SU-DHL-6 (cell line): Measurements from ENCODE around the gene MYT1.

Source experiments
- H2AFZ ChIP-seq: fragments of 200-600 bp; sonication (generic); 2 replicates; pipeline ENCODE4 v1.6.1; 2014; ENCODE audit warnings: low read depth, mild to moderate bottlenecking, moderate library complexity, mixed read lengths, antibody characterized with exemption, low read length; ENCODE audit not compliant: severe bottlenecking
- H3F3A ChIP-seq: fragments of 200-600 bp; shearing (Covaris generic); 2 replicates; pipeline ENCODE4 v1.6.0; 2016; ENCODE audit warnings: antibody characterized with exemption, mild to moderate bottlenecking; ENCODE audit not compliant: insufficient read depth
- H3K27ac ChIP-seq: fragments of 200-600 bp; sonication (generic); 2 replicates; pipeline ENCODE4 v1.5.1; 2016; ENCODE audit warnings: low read depth, mild to moderate bottlenecking, low read length, moderate library complexity, mixed read lengths
- H3K27me3 ChIP-seq: fragments of 200-600 bp; sonication (generic), shearing (Covaris generic); 2 replicates; pipeline ENCODE4 v1.6.0; 2014; ENCODE audit warnings: mild to moderate bottlenecking, low read length
- H3K36me3 ChIP-seq: fragments of 200-600 bp; sonication (generic); 2 replicates; pipeline ENCODE4 v1.6.1; 2014; ENCODE audit warnings: mild to moderate bottlenecking, low read length, mixed read lengths
- H3K4me2 ChIP-seq: fragments of 300-600, 200-600 bp; shearing (Covaris generic), sonication (generic); 2 replicates; pipeline ENCODE4 v1.6.0; 2014; ENCODE audit warnings: low read length, low read depth, mild to moderate bottlenecking; ENCODE audit not compliant: poor library complexity, severe bottlenecking
- H3K4me3 ChIP-seq: fragments of 200-600 bp; sonication (generic); 2 replicates; pipeline ENCODE4 v1.5.1; 2014; ENCODE audit warnings: antibody characterized with exemption, low read length, mild to moderate bottlenecking, mixed read lengths; ENCODE audit not compliant: insufficient read depth, poor library complexity, severe bottlenecking
- H3K79me2 ChIP-seq: fragments of 200-600 bp; sonication (generic); 2 replicates; pipeline ENCODE4 v1.6.1; 2014; ENCODE audit warnings: mild to moderate bottlenecking, low read length, moderate library complexity; ENCODE audit not compliant: insufficient read depth
- H3K9ac ChIP-seq: fragments of 200-600 bp; sonication (generic); 2 replicates; pipeline ENCODE4 v1.7.0; 2014; ENCODE audit warnings: mild to moderate bottlenecking, low read length
- H3K9me2 ChIP-seq: fragments of 200-600 bp; sonication (generic); replicated peaks from 2 replicates; pipeline ENCODE4 v1.6.1; 2014; ENCODE audit warnings: low read length; ENCODE audit not compliant: insufficient read depth
- H3K9me3 ChIP-seq: fragments of 200-600 bp; sonication (generic); 2 replicates; pipeline ENCODE4 v1.6.1; 2014; ENCODE audit warnings: low read length, mixed read lengths; ENCODE audit not compliant: insufficient read depth
- H4K20me1 ChIP-seq: fragments of 200-600 bp; sonication (generic); 2 replicates; pipeline ENCODE4 v1.6.1; 2014; ENCODE audit warnings: low read depth, mild to moderate bottlenecking, antibody characterized with exemption, low read length, moderate library complexity, mixed read lengths
- EZH2phosphoT487 ChIP-seq: fragments of 200-600 bp; sonication (generic), shearing (Covaris generic); conservative IDR thresholded peaks from 2 replicates; pipeline ENCODE4 v1.6.1; 2018; ENCODE audit warnings: mild to moderate bottlenecking, antibody characterized with exemption, low read length, moderate library complexity, mixed read lengths
- TF ChIP-seq, protein P1 (sequence below): fragments of 200-600 bp; sonication (generic); IDR thresholded peaks from one replicate; pipeline ENCODE4 v1.5.1; 2017; ENCODE audit warnings: antibody characterized with exemption, mild to moderate bottlenecking, low read length, moderate library complexity; ENCODE audit not compliant: insufficient read depth, poor library complexity, severe bottlenecking

Gene MYT1

DNA sequence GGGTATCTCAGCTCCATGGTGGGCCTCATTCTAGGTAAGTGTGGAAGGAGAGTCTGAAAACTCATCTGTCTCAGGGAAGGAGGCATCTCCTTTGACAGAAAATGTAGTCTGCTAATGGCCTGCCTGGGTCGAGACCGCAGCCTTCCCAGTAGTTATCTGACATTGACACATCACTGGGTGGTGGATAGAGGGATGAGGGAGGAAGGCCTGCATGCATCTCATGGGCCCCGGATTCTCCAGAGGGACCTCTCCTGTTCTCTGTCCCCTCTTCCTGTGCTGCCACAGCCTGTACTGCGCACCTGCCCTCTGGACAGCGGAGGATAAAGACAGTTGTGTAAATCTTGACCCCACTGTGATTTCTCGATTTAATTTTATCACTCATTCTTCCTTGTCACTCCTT lies 96.0 kb downstream of the MYT1 start:
- TF ChIP-seq, protein P1, sequence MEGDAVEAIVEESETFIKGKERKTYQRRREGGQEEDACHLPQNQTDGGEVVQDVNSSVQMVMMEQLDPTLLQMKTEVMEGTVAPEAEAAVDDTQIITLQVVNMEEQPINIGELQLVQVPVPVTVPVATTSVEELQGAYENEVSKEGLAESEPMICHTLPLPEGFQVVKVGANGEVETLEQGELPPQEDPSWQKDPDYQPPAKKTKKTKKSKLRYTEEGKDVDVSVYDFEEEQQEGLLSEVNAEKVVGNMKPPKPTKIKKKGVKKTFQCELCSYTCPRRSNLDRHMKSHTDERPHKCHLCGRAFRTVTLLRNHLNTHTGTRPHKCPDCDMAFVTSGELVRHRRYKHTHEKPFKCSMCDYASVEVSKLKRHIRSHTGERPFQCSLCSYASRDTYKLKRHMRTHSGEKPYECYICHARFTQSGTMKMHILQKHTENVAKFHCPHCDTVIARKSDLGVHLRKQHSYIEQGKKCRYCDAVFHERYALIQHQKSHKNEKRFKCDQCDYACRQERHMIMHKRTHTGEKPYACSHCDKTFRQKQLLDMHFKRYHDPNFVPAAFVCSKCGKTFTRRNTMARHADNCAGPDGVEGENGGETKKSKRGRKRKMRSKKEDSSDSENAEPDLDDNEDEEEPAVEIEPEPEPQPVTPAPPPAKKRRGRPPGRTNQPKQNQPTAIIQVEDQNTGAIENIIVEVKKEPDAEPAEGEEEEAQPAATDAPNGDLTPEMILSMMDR, result no peak
- TF ChIP-seq EZH2phosphoT487, result no peak
- no peaks in the 10 kb centered on the region for H3K9me2 ChIP-seq
- no peak overlapping the region for H3K9ac ChIP-seq
- H3K27me3 ChIP-seq, result no peaks in the 10 kb centered on the region
- H3K4me2 ChIP-seq, result no peak overlapping the region
- no peaks in the 10 kb centered on the region for H3K9me3 ChIP-seq
- no peaks in the 10 kb centered on the region for H3K36me3 ChIP-seq
- H3K4me3 ChIP-seq, result no peak overlapping the region
- peaks cover 8% of the 10 kb centered on the region for H3K79me2 ChIP-seq
- H2AFZ ChIP-seq, result no peak overlapping the region
- H4K20me1 ChIP-seq, result no peaks in the 10 kb centered on the region
- 0 out of 2 replicates have a peak, but pooled peaks cover 5% of the 10 kb centered on the region for H3F3A ChIP-seq
- H3K27ac ChIP-seq, result no peak overlapping the region

DNA sequence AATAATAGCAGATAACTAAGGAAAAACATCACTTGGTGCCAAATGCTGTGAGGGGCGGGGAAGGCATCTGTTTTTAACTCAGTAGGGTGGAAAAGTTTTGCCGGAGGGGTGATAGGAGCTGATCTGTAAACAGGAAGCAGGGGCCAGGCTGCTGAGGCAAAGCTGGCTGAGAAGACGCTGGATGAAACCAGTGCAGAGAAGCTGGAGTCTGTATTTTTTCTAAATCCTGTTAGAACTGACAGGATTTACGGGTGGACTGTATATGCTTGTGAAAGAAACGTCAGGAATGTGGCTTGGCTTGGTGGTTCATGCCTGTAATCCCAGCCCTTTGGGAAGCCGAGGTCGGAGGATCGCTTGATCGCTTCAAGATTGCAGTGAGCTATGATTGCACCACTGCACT lies 96.9 kb downstream of the MYT1 start:
- Histone ChIP-seq H3F3A (0 out of 2 replicates have a peak, but pooled peaks cover 4% of the 10 kb centered on the region), H3K9ac (no peak overlapping the region), H3K79me2 (peaks cover 3% of the 10 kb centered on the region; the same call in 1 of the 2 replicates), H3K9me3 (no peaks in the 10 kb centered on the region), H3K4me3 (no peak overlapping the region), H3K9me2 (no peaks in the 10 kb centered on the region), H3K27ac (no peak overlapping the region), H3K36me3 (no peaks in the 10 kb centered on the region), H3K4me2 (no peak overlapping the region), H3K27me3 (no peaks in the 10 kb centered on the region), H4K20me1 (no peaks in the 10 kb centered on the region), H2AFZ (no peak overlapping the region)
- TF ChIP-seq EZH2phosphoT487, result no peak
- TF ChIP-seq, protein P1, result no peak

GRCh38 chr20:64264091-64264490 lies 99.8 kb downstream of the MYT1 start:
- Histone ChIP-seq H3K4me3 (no peak overlapping the region), H3K27me3 (no peaks in the 10 kb centered on the region), H3K9ac (no peak overlapping the region), H3K36me3 (no peaks in the 10 kb centered on the region), H3K9me3 (no peaks in the 10 kb centered on the region), H3K79me2 (no peaks in the 10 kb centered on the region), H3F3A (no peaks in the 10 kb centered on the region), H2AFZ (no peak overlapping the region), H3K27ac (no peak overlapping the region), H4K20me1 (no peaks in the 10 kb centered on the region), H3K9me2 (no peaks in the 10 kb centered on the region), H3K4me2 (no peak overlapping the region)
- no peak for TF ChIP-seq EZH2phosphoT487
- TF ChIP-seq, protein P1, result no peak
